Cerebellar nuclear complex (tissue), 1 donor: ENCODE results near the gene CABYR.
"Not testable (repeated sequence)": the region's sequence is repeated elsewhere in the genome, so short reads cannot be mapped to it uniquely, and the experiment has no call there.

Source experiments
- DNase-seq, 2 experiments: peaks; one replicate each; lab custom pipeline; 2025; lab: John Stamatoyannopoulos, UW

CABYR gene

GRCh38 chr18:24128700-24129099 is 10.2 kb upstream of the CABYR start:
- DNase-seq: no peak

- DNase-seq: no peak
These were observed 8.4 kb upstream of the CABYR start for GRCh38 chr18:24130494-24130893.

GRCh38 chr18:24136967-24137373 is 1.9 kb upstream of the CABYR start:
- no peak for DNase-seq

GRCh38 chr18:24138409-24138788 is 463 bp upstream of the CABYR start:
- no peak for DNase-seq

- DNase-seq: no peak
These were observed 1.8 kb downstream of the CABYR start for GRCh38 chr18:24140697-24141096.

GRCh38 chr18:24142376-24142775 is 3.5 kb downstream of the CABYR start:
- DNase-seq: no peak

GRCh38 chr18:24149591-24149990 is 10.7 kb downstream of the CABYR start:
- not testable (repeated sequence) for DNase-seq

- DNase-seq: no peak
These were observed 14.5 kb downstream of the CABYR start for GRCh38 chr18:24153397-24153796.

- DNase-seq: no peak
These were observed 19.0 kb downstream of the CABYR start for GRCh38 chr18:24157855-24158254.

- no peak for DNase-seq
These were observed 21.2 kb downstream of the CABYR start for GRCh38 chr18:24160086-24160485.

GRCh38 chr18:24161304-24161703 is 22.4 kb downstream of the CABYR start:
- no peak for DNase-seq

GRCh38 chr18:24168496-24168895 is 29.6 kb downstream of the CABYR start:
- no peak for DNase-seq

GRCh38 chr18:24170360-24170759 is 31.5 kb downstream of the CABYR start:
- no peak for DNase-seq

GRCh38 chr18:24173997-24174396 is 35.1 kb downstream of the CABYR start:
- DNase-seq: no peak

- DNase-seq: no peak
These were observed 38.0 kb downstream of the CABYR start for GRCh38 chr18:24176727-24177416.

- DNase-seq: no peak
These were observed 38.8 kb downstream of the CABYR start for GRCh38 chr18:24177499-24178133.

- no peak for DNase-seq
These were observed 41.2 kb downstream of the CABYR start for GRCh38 chr18:24180048-24180447.

- no peak for DNase-seq
These were observed 42.9 kb downstream of the CABYR start for GRCh38 chr18:24181806-24182205.

GRCh38 chr18:24185805-24186204 is 46.9 kb downstream of the CABYR start:
- no peak for DNase-seq

- no peak for DNase-seq
These were observed 48.2 kb downstream of the CABYR start for GRCh38 chr18:24187049-24187448.

GRCh38 chr18:24187689-24188088 is 48.8 kb downstream of the CABYR start:
- DNase-seq: no peak

- DNase-seq: no peak
These were observed 49.3 kb downstream of the CABYR start for GRCh38 chr18:24188120-24188519.

GRCh38 chr18:24189007-24189528 is 50.2 kb downstream of the CABYR start:
- DNase-seq: no peak
